GM18508 (cell line): ENCODE measurements around the gene ATG10.
A peak's percentile ranks its signal among the peaks of the same experiment; 100 is the strongest.
"Not testable (repeated sequence)": the region's sequence is repeated elsewhere in the genome, so short reads cannot be mapped to it uniquely, and the experiment has no call there.

Experiments
- ATAC-seq: cut with Tn5 transposase; IDR thresholded peaks from one replicate; pipeline ENCODE4 v1.9.1; 2021; ENCODE audit warnings: moderate number of reproducible peaks; ENCODE audit not compliant: insufficient read depth, unreplicated experiment

ATG10 gene

GRCh38 chr5:81971712-81972491 is at the start of gene ATG10:
Gene ATG10 (plus strand): TSS chr5:81972023. CDS start chr5:81987571, 15,548 bp downstream.
- ATAC-seq, result peak; percentile 88

- ATAC-seq, result no peak
Measured at GRCh38 chr5:81922854-81923279, 49.0 kb upstream of the ATG10 start.

GRCh38 chr5:81924442-81924841 is 47.4 kb upstream of the ATG10 start:
- ATAC-seq, result no peak

- no peak for ATAC-seq
Measured at GRCh38 chr5:81925009-81925408, 46.8 kb upstream of the ATG10 start.

GRCh38 chr5:81925981-81926380 is 45.8 kb upstream of the ATG10 start:
- no peak for ATAC-seq

GRCh38 chr5:81936066-81936465 is 35.8 kb upstream of the ATG10 start:
- ATAC-seq, result no peak

- no peak for ATAC-seq
Measured at GRCh38 chr5:81936750-81937149, 35.1 kb upstream of the ATG10 start.

- ATAC-seq, result no peak
Measured at GRCh38 chr5:81942746-81943145, 29.1 kb upstream of the ATG10 start.

- ATAC-seq, result no peak
Measured at GRCh38 chr5:81948349-81948748, 23.5 kb upstream of the ATG10 start.

GRCh38 chr5:81949462-81949861 is 22.4 kb upstream of the ATG10 start:
- ATAC-seq, result no peak

- ATAC-seq, result no peak
Measured at GRCh38 chr5:81950996-81951395, 20.8 kb upstream of the ATG10 start.

- ATAC-seq, result not testable (repeated sequence)
Measured at GRCh38 chr5:81954796-81955195, 17.0 kb upstream of the ATG10 start.

- ATAC-seq, result not testable (repeated sequence)
Measured at GRCh38 chr5:81958129-81958528, 13.7 kb upstream of the ATG10 start.

- ATAC-seq, result no peak
Measured at GRCh38 chr5:81961651-81962440, 10.0 kb upstream of the ATG10 start.

- ATAC-seq, result no peak
Measured at GRCh38 chr5:81963544-81963943, 8.3 kb upstream of the ATG10 start.

GRCh38 chr5:81965524-81965923 is 6.3 kb upstream of the ATG10 start:
- ATAC-seq, result no peak

GRCh38 chr5:81969226-81969625 is 2.6 kb upstream of the ATG10 start:
- ATAC-seq, result no peak

GRCh38 chr5:81969912-81970311 is 1.9 kb upstream of the ATG10 start:
- ATAC-seq, result no peak

GRCh38 chr5:81971111-81971711 is 612 bp upstream of the ATG10 start:
- ATAC-seq, result no peak

- peak; percentile 32 for ATAC-seq
Measured at GRCh38 chr5:81972492-81972783, 615 bp downstream of the ATG10 start.

GRCh38 chr5:81980160-81980559 is 8.3 kb downstream of the ATG10 start:
- no peak for ATAC-seq
